Peyer's patch (tissue), 4 donors: Measurements from ENCODE around the gene WBP2. TPM values are rescaled to one million over a fixed set of nuclear protein-coding genes. Genes with fewer than 3 reads are reported as not detected.

Experiments
- DNase-seq, 3 donors: peaks; one replicate each; pipeline ENCODE4 v3.0.0-alpha.2; 2017 to 2019
- H3K27ac ChIP-seq, 4 donors: fragments of 200-600 bp; sonication (generic); one replicate each; pipeline ENCODE4 v1.5.1; 2016 to 2019
- H3K27me3 ChIP-seq, 2 donors: fragments of 200-600 bp; sonication (generic); one replicate each; pipeline ENCODE4 v1.5.1; 2019
- H3K36me3 ChIP-seq, 3 donors: fragments of 200-600 bp; sonication (generic); one replicate each; pipeline ENCODE4 v1.5.1; 2016 to 2019
- H3K4me1 ChIP-seq, 4 donors: fragments of 200-600 bp; sonication (generic); one replicate each; pipeline ENCODE4 v1.5.1; 2016 to 2019
- H3K4me3 ChIP-seq, 4 donors: fragments of 200-600 bp; sonication (generic); 1 replicate in 3 of 4; 2 replicates in 1 of 4; pipeline ENCODE4 v1.5.1; 2016 to 2019; ENCODE audit warnings: mild to moderate bottlenecking in 1 of 4
- H3K9me3 ChIP-seq, 4 donors: fragments of 200-600 bp; sonication (generic); one replicate each; pipeline ENCODE4 v1.5.1; 2016 to 2019; ENCODE audit warnings: mild to moderate bottlenecking in 1 of 4
- POLR2A ChIP-seq, 2 donors: fragments of 450-650 bp; IDR thresholded peaks; one replicate each; pipeline ENCODE4 v1.5.1; 2017; ENCODE audit warnings: antibody characterized with exemption in 2 of 2, mild to moderate bottlenecking in 2 of 2, moderate library complexity in 2 of 2
- total RNA-seq, 4 donors: library from RNA; depleted of rRNA; stranded (reverse); fragments of >200 nt; gene quantifications; one replicate each; pipeline ENCODE4 v1.1.0, GENCODE V29; 2016
- TF ChIP-seq, protein P1 (sequence below), 6 experiments: fragments of 450-650 bp in 4 of 6; fragments of 200-600 bp in 2 of 6; sonication (generic) in 1 of 6; IDR thresholded peaks; one replicate each; pipeline ENCODE4 v1.5.1; 2017 to 2019; ENCODE audit warnings: antibody characterized with exemption in 6 of 6, mild to moderate bottlenecking in 3 of 6, moderate library complexity in 1 of 6

WBP2 gene
- total RNA-seq, 4 donors from 2014 or later: 45.4 to 61.4 (median 53.7) TPM

GRCh38 chr17:75895370-75896155 lies 40.4 kb upstream of the WBP2 start:
- peak in 1 of 3 donors; percentile 61 for DNase-seq
- Histone ChIP-seq H3K27ac (peak overlapping the region; percentile 85 to 98 (median 92)), H3K9me3 (no peaks in the 10 kb centered on the region), H3K4me3 (peak overlapping the region; percentile 79 to 91 (median 82)), H3K4me1 (peaks cover 2 to 37% (median 14%) of the 10 kb centered on the region in 4 donors), H3K27me3 (no peaks in the 10 kb centered on the region), H3K36me3 (peaks cover 0 to 46% (median 0%) of the 10 kb centered on the region in 3 donors)
- TF ChIP-seq, protein P1, sequence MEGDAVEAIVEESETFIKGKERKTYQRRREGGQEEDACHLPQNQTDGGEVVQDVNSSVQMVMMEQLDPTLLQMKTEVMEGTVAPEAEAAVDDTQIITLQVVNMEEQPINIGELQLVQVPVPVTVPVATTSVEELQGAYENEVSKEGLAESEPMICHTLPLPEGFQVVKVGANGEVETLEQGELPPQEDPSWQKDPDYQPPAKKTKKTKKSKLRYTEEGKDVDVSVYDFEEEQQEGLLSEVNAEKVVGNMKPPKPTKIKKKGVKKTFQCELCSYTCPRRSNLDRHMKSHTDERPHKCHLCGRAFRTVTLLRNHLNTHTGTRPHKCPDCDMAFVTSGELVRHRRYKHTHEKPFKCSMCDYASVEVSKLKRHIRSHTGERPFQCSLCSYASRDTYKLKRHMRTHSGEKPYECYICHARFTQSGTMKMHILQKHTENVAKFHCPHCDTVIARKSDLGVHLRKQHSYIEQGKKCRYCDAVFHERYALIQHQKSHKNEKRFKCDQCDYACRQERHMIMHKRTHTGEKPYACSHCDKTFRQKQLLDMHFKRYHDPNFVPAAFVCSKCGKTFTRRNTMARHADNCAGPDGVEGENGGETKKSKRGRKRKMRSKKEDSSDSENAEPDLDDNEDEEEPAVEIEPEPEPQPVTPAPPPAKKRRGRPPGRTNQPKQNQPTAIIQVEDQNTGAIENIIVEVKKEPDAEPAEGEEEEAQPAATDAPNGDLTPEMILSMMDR (IDR thresholded peaks at IDR 0.05): peak in 3 of 6 experiments; percentile 6 to 18 (median 15)
- TF ChIP-seq POLR2A (IDR thresholded peaks at IDR 0.05): no peak

GRCh38 chr17:75894049-75894733 lies 39.1 kb upstream of the WBP2 start:
- H3K27ac ChIP-seq: no peak overlapping the region
- no peak overlapping the region for H3K4me3 ChIP-seq
- no peaks in the 10 kb centered on the region for H3K27me3 ChIP-seq
- no peak for TF ChIP-seq POLR2A (IDR thresholded peaks at IDR 0.05)
- TF ChIP-seq, protein P1 (IDR thresholded peaks at IDR 0.05): no peak
- peak in 1 of 3 donors; percentile 43 for DNase-seq
- peaks cover 0 to 34% (median 0%) of the 10 kb centered on the region in 3 donors for H3K36me3 ChIP-seq
- no peaks in the 10 kb centered on the region for H3K9me3 ChIP-seq
- H3K4me1 ChIP-seq: peaks cover 2 to 37% (median 14%) of the 10 kb centered on the region in 4 donors

DNA sequence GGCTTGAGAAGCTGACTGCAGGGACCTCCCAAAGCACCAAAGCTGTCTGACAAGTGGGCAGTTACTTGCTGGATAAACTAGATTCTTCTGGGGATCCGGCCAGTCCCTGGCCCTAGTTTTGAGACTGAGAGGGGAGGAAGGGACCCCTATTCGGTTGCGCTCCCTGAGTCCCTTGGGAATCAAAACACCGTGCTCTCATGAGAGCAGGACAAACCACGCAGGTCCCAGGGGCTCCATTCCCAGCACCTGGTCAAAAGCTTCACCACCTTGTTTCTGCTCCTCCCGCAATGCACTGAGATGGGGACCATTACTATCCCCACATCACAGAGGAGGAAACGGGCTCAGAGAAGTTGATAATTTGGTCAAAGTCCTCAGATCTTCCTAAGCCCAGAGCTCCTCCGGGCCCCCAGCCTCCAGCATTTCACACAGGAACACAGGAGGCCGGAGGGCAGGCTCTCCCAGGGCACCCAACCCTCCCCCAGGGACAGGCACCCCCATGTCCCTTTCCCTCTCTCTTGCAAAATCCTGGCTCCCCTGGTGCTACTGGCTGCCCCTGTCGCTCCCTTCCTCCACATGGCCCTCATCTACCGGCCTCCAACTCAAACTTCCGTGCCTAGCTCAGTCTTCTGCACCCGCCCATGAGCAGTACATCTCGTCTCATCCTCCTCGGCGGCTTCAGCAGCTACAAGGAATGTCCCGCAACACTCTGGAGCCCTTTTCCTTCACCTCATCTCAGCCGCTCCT lies 38.3 kb upstream of the WBP2 start:
- peak in 1 of 3 donors; percentile 43 for DNase-seq
- no peak overlapping the region for H3K27ac ChIP-seq
- peaks cover 2 to 37% (median 14%) of the 10 kb centered on the region in 4 donors for H3K4me1 ChIP-seq
- H3K4me3 ChIP-seq: no peak overlapping the region
- TF ChIP-seq POLR2A (IDR thresholded peaks at IDR 0.05): no peak
- TF ChIP-seq, protein P1 (IDR thresholded peaks at IDR 0.05): no peak
- no peaks in the 10 kb centered on the region for H3K27me3 ChIP-seq
- peaks cover 0 to 27% (median 0%) of the 10 kb centered on the region in 3 donors for H3K36me3 ChIP-seq
- H3K9me3 ChIP-seq: no peaks in the 10 kb centered on the region

DNA sequence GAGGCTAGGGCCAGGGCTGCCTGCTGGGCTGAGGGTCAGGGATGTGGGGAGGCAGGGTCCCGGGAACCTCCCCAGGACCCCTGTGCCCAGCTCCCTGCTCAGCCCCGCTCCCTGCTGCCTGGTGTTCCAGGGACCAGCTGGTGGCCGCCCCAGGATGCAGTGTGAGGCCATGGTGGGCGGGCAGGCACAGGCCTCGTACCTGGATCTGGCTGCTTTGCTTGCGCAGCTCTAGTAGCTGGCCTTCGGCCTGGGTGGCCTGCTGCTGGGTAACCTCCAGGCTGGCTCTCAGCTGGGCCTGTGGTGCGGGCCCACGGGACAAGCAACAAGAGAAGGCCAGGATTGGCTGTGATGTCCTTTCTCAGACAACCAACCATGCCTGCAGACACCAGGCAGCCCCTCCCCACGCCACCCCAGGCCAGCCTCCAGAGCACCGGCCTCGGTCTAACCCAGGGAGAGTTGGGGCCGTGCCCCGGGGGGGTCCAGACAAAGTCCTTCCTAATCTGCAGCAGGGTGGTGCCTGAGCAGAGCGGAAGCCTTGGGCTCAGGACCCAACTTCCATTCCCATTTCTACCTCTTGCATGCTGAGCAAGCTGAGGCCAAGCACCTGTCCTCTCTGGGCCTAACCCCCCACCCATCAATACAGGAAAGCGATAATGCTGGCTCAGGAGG lies 37.6 kb upstream of the WBP2 start:
- H3K27me3 ChIP-seq: no peaks in the 10 kb centered on the region
- no peaks in the 10 kb centered on the region for H3K9me3 ChIP-seq
- TF ChIP-seq, protein P1 (IDR thresholded peaks at IDR 0.05): no peak
- TF ChIP-seq POLR2A (IDR thresholded peaks at IDR 0.05): no peak
- peaks cover 2 to 36% (median 14%) of the 10 kb centered on the region in 4 donors for H3K4me1 ChIP-seq
- peak in 1 of 3 donors; percentile 42 for DNase-seq
- no peak overlapping the region for H3K27ac ChIP-seq
- H3K4me3 ChIP-seq: no peak overlapping the region
- H3K36me3 ChIP-seq: peaks cover 0 to 19% (median 0%) of the 10 kb centered on the region in 3 donors
